ENCODE measurements around the gene FAM120C. TPM values are rescaled to one million over a fixed set of nuclear protein-coding genes. Genes with fewer than 3 reads are reported as not detected.

The FAM120C gene, protein sequence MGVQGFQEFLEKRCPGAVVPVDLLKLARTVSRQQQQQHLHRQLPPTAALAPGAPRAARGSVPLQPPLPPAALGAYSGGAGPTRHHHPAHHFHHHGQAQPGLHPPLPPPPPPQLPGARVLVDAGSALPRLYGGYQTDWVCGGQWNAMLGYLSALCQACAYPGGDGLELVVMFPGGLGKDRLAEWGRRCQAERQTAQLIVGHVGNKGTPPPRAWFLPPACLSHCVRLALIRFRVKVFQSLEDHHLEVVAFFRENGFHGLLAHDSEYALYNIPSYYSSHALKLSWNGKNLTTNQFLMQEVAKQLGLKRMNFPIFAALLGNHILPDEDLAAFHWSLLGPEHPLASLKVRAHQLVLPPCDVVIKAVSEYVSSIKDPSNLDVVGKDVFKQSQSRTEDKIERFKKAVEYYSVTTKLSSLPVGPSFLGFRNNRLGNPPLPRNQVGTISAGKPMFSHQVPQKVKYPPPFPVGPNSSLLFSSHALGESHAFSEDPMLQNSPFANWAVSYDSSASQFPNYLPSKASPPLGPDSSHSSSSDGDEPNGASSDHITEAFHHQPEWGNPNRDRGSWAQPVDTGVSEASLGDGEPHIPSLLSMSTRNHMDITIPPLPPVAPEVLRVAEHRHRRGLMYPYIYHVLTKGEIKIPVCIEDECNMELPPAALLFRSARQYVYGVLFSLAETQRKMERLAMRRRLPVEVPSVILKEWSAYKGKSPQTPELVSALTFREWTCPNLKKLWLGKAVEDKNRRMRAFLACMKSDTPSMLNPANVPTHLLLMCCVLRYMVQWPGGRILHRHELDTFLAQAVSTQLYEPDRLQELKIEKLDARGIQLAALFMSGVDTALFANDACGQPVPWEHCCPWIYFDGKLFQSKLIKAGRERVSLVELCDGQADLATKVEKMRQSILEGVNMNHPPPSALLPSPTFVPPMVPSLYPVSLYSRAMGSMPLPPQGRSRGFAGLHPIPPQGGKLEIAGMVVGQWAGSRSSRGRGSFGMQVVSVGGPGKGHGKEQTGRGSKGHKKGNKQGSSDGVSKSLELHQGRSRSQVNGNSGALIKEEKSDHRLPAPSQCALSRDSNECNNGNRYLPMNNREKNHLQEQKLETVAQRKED
- total RNA-seq: 10 to 100 TPM in 1 of 2 donors, 1 to 10 TPM in 1; 6.8 to 12.5 TPM

DNA sequence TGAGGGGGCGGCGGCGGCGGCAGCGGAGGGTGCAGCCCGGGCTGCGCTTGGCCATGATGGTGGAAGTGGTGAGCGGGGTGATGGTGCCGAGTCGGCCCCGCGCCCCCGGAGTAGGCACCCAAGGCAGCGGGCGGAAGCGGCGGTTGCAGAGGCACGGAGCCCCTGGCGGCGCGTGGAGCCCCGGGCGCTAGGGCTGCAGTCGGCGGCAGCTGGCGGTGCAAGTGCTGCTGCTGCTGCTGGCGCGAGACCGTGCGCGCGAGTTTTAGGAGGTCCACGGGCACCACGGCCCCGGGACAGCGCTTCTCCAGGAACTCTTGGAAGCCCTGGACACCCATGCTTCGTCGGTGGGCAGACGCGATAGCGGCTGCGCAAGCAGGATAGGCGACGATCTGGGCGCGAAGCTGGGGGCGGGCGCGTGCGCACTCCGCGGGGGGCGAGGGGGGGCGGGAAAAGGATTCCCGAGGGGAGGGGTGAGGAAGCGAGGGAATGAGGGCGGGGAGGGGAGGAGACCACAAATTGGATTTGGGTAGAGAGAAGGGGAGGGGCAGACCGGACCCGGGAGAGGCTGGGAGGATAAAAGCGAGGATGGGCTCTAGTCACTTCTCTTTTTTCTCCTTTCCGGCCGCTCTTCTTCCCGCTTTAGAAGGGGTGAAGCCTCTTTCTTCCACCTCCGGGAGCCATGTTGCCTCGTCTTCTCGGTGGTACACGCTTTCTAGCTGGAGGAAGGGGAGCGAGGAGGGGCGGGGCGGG lies at the start of gene FAM120C:
FAM120C (minus strand) TSS at position 391 of the 750 bp plus-strand sequence; CDS start at position 335, 56 bp downstream.
- no peak for TF ChIP-seq CTCF (IDR thresholded peaks at IDR 0.05)
- peak within 1 kb of the TSS; percentile 79 to 91 for H3K27ac ChIP-seq
- no peaks in the 10 kb centered on the region for H3K9me3 ChIP-seq
- ATAC-seq (ENCODE audit: insufficient number of reproducible peaks, low FRiP score, low read depth) (peak; percentile 79), DNase-seq (ENCODE audit: low spot score) (peak; percentile 2)
- peaks cover 11 to 25% of the 10 kb centered on the region in 2 donors for H3K4me1 ChIP-seq (ENCODE audit: control insufficient read depth in 1 of 2, low read depth in 2 of 2)
- H3K27me3 ChIP-seq (replicated peaks; ENCODE audit: insufficient read depth): no peaks in the 10 kb centered on the region
- no peaks in the 10 kb centered on the region for H3K36me3 ChIP-seq
- H3K4me3 ChIP-seq: peak within 1 kb of the TSS; percentile 84

- no peak overlapping the region for H3K27ac ChIP-seq
- TF ChIP-seq CTCF (IDR thresholded peaks at IDR 0.05): no peak
- ATAC-seq (ENCODE audit: insufficient number of reproducible peaks, low FRiP score, low read depth) (no peak), DNase-seq (ENCODE audit: low spot score) (no peak)
- no peak overlapping the region for H3K4me3 ChIP-seq
- H3K9me3 ChIP-seq: no peaks in the 10 kb centered on the region
- H3K4me1 ChIP-seq (ENCODE audit: control insufficient read depth in 1 of 2, low read depth in 2 of 2): no peaks in the 10 kb centered on the region
- no peaks in the 10 kb centered on the region for H3K36me3 ChIP-seq
- no peaks in the 10 kb centered on the region for H3K27me3 ChIP-seq (replicated peaks; ENCODE audit: insufficient read depth)
Observed at GRCh38 chrX:54230435-54231148, 47.5 kb upstream of the FAM120C start.

DNA sequence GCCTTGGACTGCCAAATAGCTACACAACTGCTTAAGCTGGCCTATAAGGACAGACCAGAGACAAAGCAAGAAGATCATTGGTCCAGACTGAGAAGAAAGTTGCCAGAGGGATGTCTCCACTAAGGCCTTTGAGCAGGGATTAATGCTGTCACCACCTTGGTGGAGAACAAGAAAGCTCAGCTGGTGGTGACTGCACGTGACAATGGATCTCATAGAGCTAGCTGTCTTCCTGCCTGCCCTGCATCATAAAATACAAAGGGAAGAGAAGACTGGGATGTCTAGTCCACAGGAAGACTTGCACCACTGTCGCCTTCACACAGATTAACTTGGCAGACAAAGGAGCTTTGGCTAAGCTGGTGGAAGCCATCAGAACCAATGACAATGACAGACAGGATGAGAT lies 40.5 kb upstream of the FAM120C start:
- Histone ChIP-seq H3K36me3 (no peaks in the 10 kb centered on the region), H3K4me3 (no peak overlapping the region), H3K27me3 (replicated peaks; ENCODE audit: insufficient read depth) (no peaks in the 10 kb centered on the region), H3K4me1 (ENCODE audit: control insufficient read depth in 1 of 2, low read depth in 2 of 2) (no peaks in the 10 kb centered on the region), H3K27ac (no peak overlapping the region), H3K9me3 (no peaks in the 10 kb centered on the region)
- DNase-seq (ENCODE audit: low spot score) (no peak), ATAC-seq (ENCODE audit: insufficient number of reproducible peaks, low FRiP score, low read depth) (no peak)
- TF ChIP-seq CTCF (IDR thresholded peaks at IDR 0.05): no peak

- no peaks in the 10 kb centered on the region for H3K36me3 ChIP-seq
- no peak for ATAC-seq (ENCODE audit: insufficient number of reproducible peaks, low FRiP score, low read depth)
Observed at GRCh38 chrX:54213603-54214002, 30.5 kb upstream of the FAM120C start.

More at GRCh38 chrX:54213603-54214002, 30.5 kb upstream of the FAM120C start:
- H3K4me1 ChIP-seq (ENCODE audit: control insufficient read depth in 1 of 2, low read depth in 2 of 2): no peaks in the 10 kb centered on the region
- H3K27me3 ChIP-seq (replicated peaks; ENCODE audit: insufficient read depth): no peaks in the 10 kb centered on the region
- H3K9me3 ChIP-seq: no peaks in the 10 kb centered on the region
- no peak overlapping the region for H3K27ac ChIP-seq
- no peak for TF ChIP-seq CTCF (IDR thresholded peaks at IDR 0.05)
- DNase-seq (ENCODE audit: low spot score): no peak
- no peak overlapping the region for H3K4me3 ChIP-seq
